Panc1 (cell line): ENCODE data around the gene SPATA16. TPM values are rescaled to one million over a fixed set of nuclear protein-coding genes. Genes with fewer than 3 reads are reported as not detected.

Experiments used
- ATAC-seq: fragments of 200-7000 bp; cut with Tn5 transposase; 2 replicates; pipeline ENCODE4 v1.9.1; 2020; ENCODE audit warnings: mild to moderate bottlenecking, moderate library complexity
- BruUV-seq: library from RNA; stranded (reverse); fragments of 400-500 nt; replicated peaks from 2 replicates; lab custom pipeline; 2021; lab: Mats Ljungman, UMichigan
- CTCF ChIA-PET: fragments of 300-600 bp; sonication (Branson Sonifier 250); formaldehyde crosslinking; loops from one replicate; lab custom pipeline; 2022; ENCODE audit warnings: antibody characterized with exemption; lab: Charles Lee
- POLR2A ChIA-PET: fragments of 300-600 bp; sonication (Branson Sonifier 250); formaldehyde crosslinking; loops from one replicate; lab custom pipeline; 2022; ENCODE audit warnings: antibody characterized with exemption; lab: Charles Lee
- DNase-seq: peaks from one replicate; pipeline ENCODE4 v3.0.0-alpha.2; 2010; ENCODE audit warnings: low read depth, low spot score
- H3K27ac ChIP-seq: 2 replicates; pipeline ENCODE4 v1.5.1; 2011; ENCODE audit warnings: mild to moderate bottlenecking, low read length, inconsistent platforms
- H3K27me3 ChIP-seq: fragments of 200-500 bp; sonication (Bioruptor generic); 2 replicates; pipeline ENCODE4 v1.6.0; 2014; ENCODE audit warnings: low read length, inconsistent platforms; ENCODE audit not compliant: control insufficient read depth, insufficient read depth
- H3K36me3 ChIP-seq: fragments of 200-500 bp; sonication (Bioruptor generic); 2 replicates; pipeline ENCODE4 v1.5.1; 2014; ENCODE audit warnings: inconsistent platforms, mild to moderate bottlenecking, low read length, moderate library complexity; ENCODE audit not compliant: control insufficient read depth, insufficient read depth
- H3K4me1 ChIP-seq: 2 replicates; pipeline ENCODE4 v1.5.1; 2011; ENCODE audit warnings: inconsistent platforms, mild to moderate bottlenecking, low read length, moderate library complexity; ENCODE audit not compliant: control insufficient read depth, insufficient read depth
- H3K4me3 ChIP-seq, 2 experiments: 2 replicates each; pipeline ENCODE4 v1.5.1; 2011 to 2012; ENCODE audit warnings: low read depth in 2 of 2, low read length in 2 of 2, mild to moderate bottlenecking in 2 of 2, inconsistent platforms in 1 of 2, moderate library complexity in 1 of 2
- H3K9me3 ChIP-seq: fragments of 200-500 bp; sonication (Bioruptor generic); 2 replicates; pipeline ENCODE4 v1.5.1; 2014; ENCODE audit warnings: low read depth, mild to moderate bottlenecking, inconsistent platforms, low read length, moderate library complexity; ENCODE audit not compliant: control insufficient read depth, insufficient read depth
- POLR2AphosphoS5 ChIP-seq: IDR thresholded peaks from 2 replicates; pipeline ENCODE4 v1.6.1; 2012; ENCODE audit warnings: mild to moderate bottlenecking, low read depth, low read length, moderate library complexity
- REST ChIP-seq, 2 experiments: IDR thresholded peaks; 2 replicates each; pipeline ENCODE4 v1.6.1; 2011 to 2012; ENCODE audit warnings: low read depth in 2 of 2, control low read depth in 1 of 2, low read length in 1 of 2, mild to moderate bottlenecking in 1 of 2, moderate library complexity in 1 of 2; ENCODE audit not compliant: insufficient read depth in 1 of 2
- SIN3A ChIP-seq: IDR thresholded peaks from 2 replicates; pipeline ENCODE4 v1.6.1; 2012; ENCODE audit warnings: low read depth, mild to moderate bottlenecking, low read length, moderate library complexity, borderline replicate concordance; ENCODE audit not compliant: insufficient read depth
- TCF7L2 ChIP-seq: IDR thresholded peaks from 2 replicates; pipeline ENCODE4 v1.6.1; 2011; ENCODE audit warnings: mild to moderate bottlenecking, low read depth, low read length, inconsistent platforms
- in situ Hi-C: cut with HindIII; loops from 2 replicates; pipeline ENCODE4 v1.10.0; 2016; ENCODE audit warnings: low sequenced_read_pairs, low pct_unique_long_range_greater_than_20kb
- intact Hi-C: fragments of 100-400 bp; cut with micrococcal nuclease; formaldehyde crosslinking; loops from one replicate; pipeline ENCODE4 v1.10.0; 2022; ENCODE audit not compliant: unreplicated experiment
- total RNA-seq: library from RNA; stranded (reverse); gene quantifications from one replicate; pipeline ENCODE4 v1.2.1, GENCODE V29; 2021; ENCODE audit not compliant: unreplicated experiment
- TF ChIP-seq, protein P1 (sequence below): fragments of 450-650 bp; IDR thresholded peaks from 2 replicates; pipeline ENCODE4 v1.5.1; 2017; ENCODE audit warnings: mild to moderate bottlenecking

Gene SPATA16
- total RNA-seq, 1 experiment from 2014 or later, result not detected

- DNase-seq (no peak), ATAC-seq (peak; percentile 77; the same call in 1 of the 2 replicates)
- CTCF ChIA-PET, result no interaction called here
- Histone ChIP-seq H3K27me3 (peaks cover 7% of the 10 kb centered on the region; the same call in 1 of the 2 replicates), H3K27ac (no peak overlapping the region), H3K4me3 (no peak overlapping the region), H3K9me3 (no peaks in the 10 kb centered on the region), H3K4me1 (no peaks in the 10 kb centered on the region), H3K36me3 (no peaks in the 10 kb centered on the region)
- POLR2A ChIA-PET, result no interaction called here
- intact Hi-C loops (loop anchor here (10.0 kb wide), 1 partner anchor 152 kb away; no protein-coding TSS in a partner anchor), in situ Hi-C loops (no loop called here)
- BruUV-seq, result no TSS peak
- no peak for TF ChIP-seq TCF7L2
- TF ChIP-seq, protein P1, sequence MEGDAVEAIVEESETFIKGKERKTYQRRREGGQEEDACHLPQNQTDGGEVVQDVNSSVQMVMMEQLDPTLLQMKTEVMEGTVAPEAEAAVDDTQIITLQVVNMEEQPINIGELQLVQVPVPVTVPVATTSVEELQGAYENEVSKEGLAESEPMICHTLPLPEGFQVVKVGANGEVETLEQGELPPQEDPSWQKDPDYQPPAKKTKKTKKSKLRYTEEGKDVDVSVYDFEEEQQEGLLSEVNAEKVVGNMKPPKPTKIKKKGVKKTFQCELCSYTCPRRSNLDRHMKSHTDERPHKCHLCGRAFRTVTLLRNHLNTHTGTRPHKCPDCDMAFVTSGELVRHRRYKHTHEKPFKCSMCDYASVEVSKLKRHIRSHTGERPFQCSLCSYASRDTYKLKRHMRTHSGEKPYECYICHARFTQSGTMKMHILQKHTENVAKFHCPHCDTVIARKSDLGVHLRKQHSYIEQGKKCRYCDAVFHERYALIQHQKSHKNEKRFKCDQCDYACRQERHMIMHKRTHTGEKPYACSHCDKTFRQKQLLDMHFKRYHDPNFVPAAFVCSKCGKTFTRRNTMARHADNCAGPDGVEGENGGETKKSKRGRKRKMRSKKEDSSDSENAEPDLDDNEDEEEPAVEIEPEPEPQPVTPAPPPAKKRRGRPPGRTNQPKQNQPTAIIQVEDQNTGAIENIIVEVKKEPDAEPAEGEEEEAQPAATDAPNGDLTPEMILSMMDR, result peak; percentile 72
Observed at GRCh38 chr3:172987273-172987672, 153.8 kb downstream of the SPATA16 start.

DNA sequence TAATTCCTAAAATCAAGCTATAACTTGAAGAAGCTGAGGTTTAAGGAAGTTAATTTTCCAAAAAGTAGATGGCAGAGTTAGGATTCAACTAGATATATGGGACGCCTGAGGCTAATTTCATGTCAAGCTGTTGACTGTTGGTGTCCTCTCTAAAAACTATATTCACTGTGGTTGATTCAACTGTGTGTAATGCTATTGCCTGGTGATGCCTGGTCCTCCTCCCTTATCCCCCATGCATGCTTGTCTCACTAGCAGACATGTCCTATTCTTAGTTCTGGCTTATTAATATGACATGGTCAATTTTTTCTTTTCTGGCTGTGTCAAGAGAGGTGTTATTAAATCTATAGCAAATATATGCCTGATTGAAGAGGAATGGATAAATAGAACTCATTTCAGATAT is 156.1 kb downstream of the SPATA16 start:
- ATAC-seq, result no peak
- BruUV-seq, result no TSS peak
- no peak for DNase-seq
- no peak overlapping the region for H3K4me3 ChIP-seq
- 0 out of 2 replicates have a peak, but pooled peaks cover 2% of the 10 kb centered on the region for H3K27me3 ChIP-seq
- ChIA-PET POLR2A (no interaction called here), CTCF (no interaction called here)
- no peaks in the 10 kb centered on the region for H3K36me3 ChIP-seq
- no peak overlapping the region for H3K27ac ChIP-seq
- no peaks in the 10 kb centered on the region for H3K4me1 ChIP-seq
- in situ Hi-C loops, result no loop called here
- no peak for TF ChIP-seq REST (IDR thresholded peaks at IDR 0.05; ENCODE audit: insufficient read depth in 1 of 2, low read depth in 2 of 2, low read length in 1 of 2)
- no peak for TF ChIP-seq TCF7L2
- TF ChIP-seq, protein P1, result no peak
- no peak for TF ChIP-seq POLR2AphosphoS5
- no peak for TF ChIP-seq SIN3A
- intact Hi-C loops, result loop anchor here (5.0 to 10.0 kb wide), 2 partner anchors 62 to 150 kb away; no protein-coding TSS in a partner anchor
- H3K9me3 ChIP-seq, result no peaks in the 10 kb centered on the region
